ENCODE data around the gene PPM1E. TPM values are rescaled to one million over a fixed set of nuclear protein-coding genes. Genes with fewer than 3 reads are reported as not detected.

Gene PPM1E
- polyA plus RNA-seq, 3 donors = not detected

DNA sequence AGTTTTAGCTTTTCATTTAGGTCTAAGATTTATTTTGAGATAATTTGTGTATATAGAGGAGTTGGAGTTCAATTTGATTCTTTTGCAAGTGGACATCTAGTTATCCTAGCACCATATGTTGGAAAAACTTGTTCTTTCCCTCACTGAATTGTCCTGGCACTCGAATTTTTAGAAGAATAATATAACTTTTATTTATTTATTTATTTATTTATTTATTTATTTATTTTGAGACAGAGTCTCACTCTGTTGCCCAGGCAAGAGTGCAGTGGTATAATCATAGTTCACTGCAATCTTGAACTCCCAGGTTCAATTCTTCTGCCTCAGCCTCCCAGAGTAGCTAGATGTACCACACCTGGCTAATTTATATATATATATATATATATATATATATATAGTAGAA, 29.4 kb downstream of the PPM1E start:
- Histone ChIP-seq H3K9ac (ENCODE audit: insufficient read depth, low read length, poor library complexity, severe bottlenecking) (no peak overlapping the region), H3K27me3 (ENCODE audit: control insufficient read depth in 2 of 2, insufficient read depth in 2 of 2, low read length in 2 of 2) (peaks cover 0 to 7% of the 10 kb centered on the region in 2 donors), H3K4me1 (ENCODE audit: control insufficient read depth in 1 of 2, insufficient read depth in 2 of 2, low read length in 2 of 2) (no peaks in the 10 kb centered on the region), H3K4me2 (replicated peaks; ENCODE audit: extremely low read depth, low read length, poor library complexity, severe bottlenecking) (no peak overlapping the region), H3K36me3 (replicated peaks in 1 of 2; ENCODE audit: control insufficient read depth in 1 of 2, insufficient read depth in 2 of 2, low read length in 2 of 2) (no peaks in the 10 kb centered on the region), H3K79me2 (ENCODE audit: insufficient read depth, low read length) (no peaks in the 10 kb centered on the region), H3K4me3 (replicated peaks in 1 of 3; ENCODE audit: low read depth in 2 of 3, low read length in 3 of 3) (no peak overlapping the region), H3K27ac (ENCODE audit: low read depth in 1 of 2, low read length in 2 of 2) (no peak overlapping the region), H2AFZ (ENCODE audit: insufficient read depth, low read depth, low read length, poor library complexity, severe bottlenecking) (no peak overlapping the region), H3K9me3 (replicated peaks in 1 of 2; ENCODE audit: control insufficient read depth in 1 of 2, insufficient read depth in 1 of 2, low read length in 2 of 2) (no peaks in the 10 kb centered on the region), H4K20me1 (ENCODE audit: insufficient read depth, low read length) (no peaks in the 10 kb centered on the region)
- intact Hi-C loops (cut with micrococcal nuclease) = no loop called here
- Mint-ChIP-seq H3K4me3 (no peak overlapping the region), H3K27ac (no peak overlapping the region), H3K36me3 (no peaks in the 10 kb centered on the region), H3K27me3 (ENCODE audit: low read depth in 3 of 3) (peaks cover 9 to 24% (median 16%) of the 10 kb centered on the region in 3 donors), H3K4me1 (no peaks in the 10 kb centered on the region), H3K9me3 (no peaks in the 10 kb centered on the region)
- TF ChIP-seq, protein P1, sequence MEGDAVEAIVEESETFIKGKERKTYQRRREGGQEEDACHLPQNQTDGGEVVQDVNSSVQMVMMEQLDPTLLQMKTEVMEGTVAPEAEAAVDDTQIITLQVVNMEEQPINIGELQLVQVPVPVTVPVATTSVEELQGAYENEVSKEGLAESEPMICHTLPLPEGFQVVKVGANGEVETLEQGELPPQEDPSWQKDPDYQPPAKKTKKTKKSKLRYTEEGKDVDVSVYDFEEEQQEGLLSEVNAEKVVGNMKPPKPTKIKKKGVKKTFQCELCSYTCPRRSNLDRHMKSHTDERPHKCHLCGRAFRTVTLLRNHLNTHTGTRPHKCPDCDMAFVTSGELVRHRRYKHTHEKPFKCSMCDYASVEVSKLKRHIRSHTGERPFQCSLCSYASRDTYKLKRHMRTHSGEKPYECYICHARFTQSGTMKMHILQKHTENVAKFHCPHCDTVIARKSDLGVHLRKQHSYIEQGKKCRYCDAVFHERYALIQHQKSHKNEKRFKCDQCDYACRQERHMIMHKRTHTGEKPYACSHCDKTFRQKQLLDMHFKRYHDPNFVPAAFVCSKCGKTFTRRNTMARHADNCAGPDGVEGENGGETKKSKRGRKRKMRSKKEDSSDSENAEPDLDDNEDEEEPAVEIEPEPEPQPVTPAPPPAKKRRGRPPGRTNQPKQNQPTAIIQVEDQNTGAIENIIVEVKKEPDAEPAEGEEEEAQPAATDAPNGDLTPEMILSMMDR (IDR thresholded peaks at IDR 0.05) = no peak
- WGBS (ENCODE audit: insufficient coverage) = no CpG with 5 or more reads among the region's 1 CpG
- DNase-seq = no peak

DNA sequence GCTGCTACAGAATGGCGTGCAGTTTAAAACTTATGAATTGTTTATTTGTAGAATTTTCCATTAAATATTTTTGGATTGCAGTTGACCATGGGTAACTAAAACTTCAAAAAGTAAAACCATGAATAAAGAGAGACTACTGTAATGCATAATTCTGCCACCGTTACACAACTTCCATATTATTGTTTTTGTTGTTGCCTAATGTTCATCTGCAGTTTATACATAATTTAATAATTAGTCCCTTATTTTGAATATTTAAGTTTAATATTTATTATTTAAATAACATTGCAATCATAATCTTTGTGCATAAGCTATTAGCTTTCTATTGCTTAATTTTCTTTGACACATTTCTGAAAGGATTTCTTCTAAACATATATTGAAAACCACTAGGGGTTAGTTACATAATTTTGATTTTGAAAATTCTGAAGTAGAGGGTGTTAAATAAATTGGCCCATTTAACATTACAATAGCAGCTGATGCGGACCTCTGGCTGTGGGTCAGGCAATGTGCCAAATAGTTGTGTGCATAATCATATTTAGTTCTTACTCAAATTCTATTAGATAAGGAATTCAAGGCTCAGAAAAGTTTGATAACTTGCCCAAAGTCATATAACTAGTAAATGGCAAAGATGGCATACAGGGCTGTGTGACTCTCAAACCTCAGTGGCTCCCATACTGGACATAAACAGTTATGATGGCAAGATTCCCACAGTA, 31.1 kb downstream of the PPM1E start:
- Histone ChIP-seq H3K9me3 (replicated peaks in 1 of 2; ENCODE audit: control insufficient read depth in 1 of 2, insufficient read depth in 1 of 2, low read length in 2 of 2) (no peaks in the 10 kb centered on the region), H3K9ac (ENCODE audit: insufficient read depth, low read length, poor library complexity, severe bottlenecking) (no peak overlapping the region), H3K4me1 (ENCODE audit: control insufficient read depth in 1 of 2, insufficient read depth in 2 of 2, low read length in 2 of 2) (no peaks in the 10 kb centered on the region), H2AFZ (ENCODE audit: insufficient read depth, low read depth, low read length, poor library complexity, severe bottlenecking) (no peak overlapping the region), H3K27ac (ENCODE audit: low read depth in 1 of 2, low read length in 2 of 2) (no peak overlapping the region), H3K4me2 (replicated peaks; ENCODE audit: extremely low read depth, low read length, poor library complexity, severe bottlenecking) (no peak overlapping the region), H3K79me2 (ENCODE audit: insufficient read depth, low read length) (no peaks in the 10 kb centered on the region), H4K20me1 (ENCODE audit: insufficient read depth, low read length) (no peaks in the 10 kb centered on the region), H3K4me3 (replicated peaks in 1 of 3; ENCODE audit: low read depth in 2 of 3, low read length in 3 of 3) (no peak overlapping the region), H3K27me3 (ENCODE audit: control insufficient read depth in 2 of 2, insufficient read depth in 2 of 2, low read length in 2 of 2) (peaks cover 0 to 7% of the 10 kb centered on the region in 2 donors), H3K36me3 (replicated peaks in 1 of 2; ENCODE audit: control insufficient read depth in 1 of 2, insufficient read depth in 2 of 2, low read length in 2 of 2) (no peaks in the 10 kb centered on the region)
- WGBS (ENCODE audit: insufficient coverage) = no CpG with 5 or more reads among the region's 3 CpGs
- H3K36me3 Mint-ChIP-seq = no peaks in the 10 kb centered on the region
- DNase-seq = no peak
- peaks cover 15 to 19% (median 16%) of the 10 kb centered on the region in 3 donors for H3K27me3 Mint-ChIP-seq (ENCODE audit: low read depth in 3 of 3)
- no peak overlapping the region for H3K4me3 Mint-ChIP-seq
- H3K4me1 Mint-ChIP-seq = no peaks in the 10 kb centered on the region
- intact Hi-C loops (cut with micrococcal nuclease) = no loop called here
- no peaks in the 10 kb centered on the region for H3K9me3 Mint-ChIP-seq
- TF ChIP-seq, protein P1 (IDR thresholded peaks at IDR 0.05) = no peak
- H3K27ac Mint-ChIP-seq = no peak overlapping the region

Data from CD14-positive monocyte (primary cell).